ENCODE data around the gene SDK2.
"Not testable (repeated sequence)": the region's sequence is repeated elsewhere in the genome, so short reads cannot be mapped to it uniquely, and the experiment has no call there.

SDK2 gene

DNA sequence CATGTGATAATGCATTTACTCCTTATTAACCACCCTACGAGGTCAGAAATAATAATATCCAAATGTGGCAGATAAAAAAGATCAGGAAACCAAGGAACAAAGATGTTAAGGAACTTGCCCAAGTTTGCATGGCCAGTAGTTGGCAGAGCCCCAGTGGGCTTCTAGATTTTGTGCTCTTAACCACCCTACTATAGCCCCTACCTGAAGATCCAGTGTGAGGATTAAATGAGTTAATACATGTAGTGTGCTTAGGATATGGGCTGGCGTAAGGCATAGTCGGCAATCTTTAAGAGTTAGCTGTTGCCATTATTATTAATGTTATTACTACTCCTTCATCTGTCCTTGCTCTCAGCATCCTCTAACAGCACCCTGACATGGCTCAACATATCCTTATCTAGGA is 153.4 kb downstream of the SDK2 start:
- DNase-seq (ENCODE audit: low spot score): no peak

DNA sequence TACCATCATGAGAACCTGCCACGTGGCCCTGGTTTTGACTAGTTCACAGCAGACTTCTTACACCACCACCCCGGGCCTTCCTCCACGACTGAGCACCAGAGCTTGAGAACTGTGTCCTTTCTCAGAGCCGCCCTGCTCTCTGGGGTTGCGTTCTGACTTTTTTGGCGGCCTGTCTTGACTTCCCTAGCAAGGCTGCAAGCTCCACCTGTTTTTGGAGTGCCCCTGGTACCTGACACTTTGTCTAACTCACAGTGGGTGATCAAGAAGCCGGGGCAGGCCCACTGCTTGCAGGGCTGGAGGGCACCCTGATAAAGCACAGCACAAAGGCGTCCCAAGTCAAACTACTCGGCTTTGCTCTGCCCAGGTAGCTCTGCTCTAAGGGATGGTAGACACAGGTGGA is 154.3 kb downstream of the SDK2 start:
- DNase-seq (ENCODE audit: low spot score): no peak

DNA sequence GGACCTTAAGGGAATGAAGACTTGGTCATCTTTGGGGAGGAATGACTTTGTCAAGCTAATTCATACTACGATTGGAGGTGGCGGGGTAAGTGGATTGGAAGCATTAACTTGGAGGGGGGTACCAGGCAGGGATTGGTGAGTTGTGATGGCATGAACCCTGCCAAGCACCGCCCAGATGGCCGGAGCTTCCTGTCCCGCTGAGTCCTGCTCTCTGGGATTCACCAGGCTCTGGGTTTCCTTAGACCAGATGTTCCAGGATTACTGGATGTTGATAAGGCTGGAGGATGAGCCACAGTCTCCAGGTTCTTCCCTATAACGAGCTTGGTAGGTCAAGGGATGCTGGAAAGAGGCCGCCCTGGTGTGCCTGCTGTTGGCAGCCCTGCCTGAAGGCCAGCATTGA is 154.9 kb downstream of the SDK2 start:
- no peak for DNase-seq (ENCODE audit: low spot score)

DNA sequence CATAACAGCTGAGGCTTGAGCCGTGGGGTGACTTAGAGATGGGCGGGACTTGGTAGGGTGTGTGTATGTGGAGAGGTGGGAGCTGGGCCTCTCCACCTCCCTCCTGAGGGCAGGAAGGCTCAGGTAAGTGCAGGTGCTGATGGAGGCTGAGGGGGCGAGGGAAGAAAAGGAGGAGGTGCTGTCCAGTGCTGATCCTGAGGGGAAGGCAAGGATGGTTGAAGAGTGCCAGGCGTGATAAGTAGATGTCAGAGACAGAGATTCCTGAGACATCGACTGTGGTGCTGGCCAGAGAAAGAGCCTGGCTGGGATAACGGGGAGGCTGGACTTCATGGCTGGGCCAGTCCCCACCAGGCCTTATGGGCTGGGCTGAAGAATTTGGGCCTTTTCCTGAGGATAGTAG is 159.1 kb downstream of the SDK2 start:
- DNase-seq (ENCODE audit: low spot score): no peak

DNA sequence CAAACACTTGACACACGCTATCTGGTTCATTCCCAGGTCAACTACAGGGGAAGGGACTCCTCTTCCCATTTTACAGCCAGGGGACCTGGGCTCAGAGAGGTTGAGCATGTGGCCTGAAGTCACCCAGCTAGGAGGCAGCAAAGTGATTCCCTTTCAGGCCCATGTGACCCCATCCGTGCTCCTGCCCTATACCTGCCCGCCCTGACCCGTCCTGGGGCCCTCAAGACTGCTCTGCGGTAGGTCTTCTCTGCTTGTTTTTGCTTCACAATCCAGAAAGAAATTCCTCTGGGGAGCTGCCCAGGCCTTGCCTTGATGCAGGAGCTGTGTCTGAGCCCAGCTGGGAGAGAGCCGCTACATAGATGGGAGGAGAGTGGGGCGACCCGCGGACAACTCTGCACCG is 161.4 kb downstream of the SDK2 start:
- DNase-seq (ENCODE audit: low spot score): no peak

DNA sequence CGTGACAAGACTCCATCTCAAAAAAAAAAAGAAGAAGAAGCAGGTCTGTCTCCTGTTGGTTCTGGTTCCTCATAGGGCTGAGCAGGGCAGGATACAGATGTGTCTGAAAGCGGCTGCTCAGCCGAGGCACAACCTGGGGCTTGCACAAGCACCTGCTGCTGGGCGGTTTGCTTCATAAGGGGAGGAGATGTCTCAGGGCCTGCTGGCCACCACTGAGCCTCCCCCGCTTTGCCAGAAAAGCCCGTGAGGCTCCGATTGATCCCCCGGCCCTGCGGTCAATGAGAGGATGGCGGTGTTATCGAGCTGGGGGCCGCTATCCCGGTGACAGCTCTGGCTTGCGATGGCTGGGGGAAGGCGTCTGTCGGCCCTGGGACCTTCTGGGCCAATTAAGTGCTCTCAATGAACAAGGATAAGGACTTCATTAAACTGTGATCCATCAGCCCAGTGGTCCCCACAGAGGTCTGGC is 162.0 kb downstream of the SDK2 start:
- DNase-seq (ENCODE audit: low spot score): no peak

DNA sequence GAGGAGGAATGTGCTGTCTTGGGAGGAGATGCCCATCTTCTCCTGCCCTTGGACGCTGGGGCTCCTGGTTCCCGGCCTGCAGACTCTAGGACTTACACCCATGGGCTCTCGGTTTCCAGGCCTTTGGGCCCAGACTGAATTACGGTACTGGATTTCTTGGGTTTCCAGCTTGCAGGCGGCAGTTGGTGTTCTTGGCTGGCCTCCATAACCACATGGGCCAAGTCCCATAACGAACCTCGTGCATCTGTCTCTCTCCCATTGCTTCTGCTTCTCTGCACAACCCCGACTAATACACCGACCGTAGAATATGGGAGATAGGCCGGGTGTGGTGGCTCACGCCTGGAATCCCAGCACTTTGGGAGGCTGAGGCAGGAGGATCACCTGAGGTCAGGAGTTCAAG is 162.6 kb downstream of the SDK2 start:
- no peak for DNase-seq (ENCODE audit: low spot score)

DNA sequence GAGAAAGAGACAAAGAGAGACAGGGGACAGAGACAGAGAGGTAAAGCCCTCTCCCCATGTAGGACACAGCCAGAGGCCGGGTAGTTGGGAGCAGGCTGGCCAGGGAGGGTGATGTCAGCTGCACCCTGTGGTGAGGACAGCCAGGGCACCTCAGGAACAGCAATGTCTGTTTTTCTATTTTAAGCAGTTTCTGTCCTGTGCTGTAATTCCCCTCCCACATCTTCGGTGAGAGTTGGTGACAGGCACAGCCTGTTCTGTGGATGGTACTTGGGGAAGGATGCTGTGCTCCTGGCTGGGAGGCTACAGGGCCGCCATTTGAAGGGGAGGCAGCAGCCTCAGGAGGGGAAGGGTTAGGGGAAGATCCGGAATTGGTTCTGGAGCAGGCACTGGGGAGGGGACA is 163.5 kb downstream of the SDK2 start:
- DNase-seq (ENCODE audit: low spot score): no peak

DNA sequence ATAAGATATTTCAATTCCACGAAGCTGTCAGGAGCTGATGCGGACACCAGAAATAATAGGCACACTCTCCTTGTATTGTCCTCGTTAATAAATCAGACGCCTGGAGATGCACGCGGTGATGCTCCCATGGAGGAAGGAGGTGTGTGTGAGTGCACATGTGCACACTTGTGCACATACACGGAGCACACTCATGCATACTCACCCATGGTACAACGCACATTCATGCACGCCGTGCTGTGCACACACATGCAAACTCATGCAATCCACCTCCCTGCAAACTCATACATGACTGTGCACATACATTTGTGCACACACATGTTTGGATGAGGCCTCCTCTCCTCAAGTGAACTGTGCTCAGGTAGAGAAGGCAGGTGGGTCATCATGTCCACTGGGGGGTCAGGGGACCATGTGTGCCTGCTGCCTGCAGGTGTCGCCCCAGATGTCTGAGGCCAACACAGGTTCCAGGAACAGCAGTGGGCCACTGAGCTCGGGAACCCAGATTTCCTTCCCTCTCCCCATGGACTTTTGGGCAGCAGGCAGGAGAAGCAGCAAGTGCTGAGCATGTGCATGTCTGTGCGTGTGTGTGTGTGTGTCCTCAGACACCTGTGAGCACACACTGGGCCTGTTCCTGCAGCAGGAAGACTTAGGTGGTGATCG is 165.3 kb downstream of the SDK2 start:
- no peak for DNase-seq (ENCODE audit: low spot score)

DNA sequence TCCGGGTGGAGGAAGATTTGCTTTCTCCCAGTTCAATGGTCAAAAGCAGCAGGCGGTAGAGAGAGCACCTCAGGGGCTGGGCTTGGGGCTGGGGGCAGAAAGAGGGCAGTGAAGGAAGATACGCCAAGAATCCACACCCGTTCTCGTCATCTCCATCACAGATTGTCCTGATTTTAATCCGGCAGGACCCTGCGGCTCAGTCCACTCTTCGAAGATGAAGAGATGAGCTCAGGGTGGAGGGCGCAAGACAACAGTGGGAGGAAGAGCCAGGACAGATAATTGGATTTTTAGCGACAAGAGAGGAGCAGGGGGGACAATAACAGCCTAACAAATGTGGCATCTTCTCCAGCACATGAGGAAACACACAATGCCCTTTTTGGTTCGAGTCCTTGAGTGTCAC is 165.9 kb downstream of the SDK2 start:
- DNase-seq (ENCODE audit: low spot score): no peak

DNA sequence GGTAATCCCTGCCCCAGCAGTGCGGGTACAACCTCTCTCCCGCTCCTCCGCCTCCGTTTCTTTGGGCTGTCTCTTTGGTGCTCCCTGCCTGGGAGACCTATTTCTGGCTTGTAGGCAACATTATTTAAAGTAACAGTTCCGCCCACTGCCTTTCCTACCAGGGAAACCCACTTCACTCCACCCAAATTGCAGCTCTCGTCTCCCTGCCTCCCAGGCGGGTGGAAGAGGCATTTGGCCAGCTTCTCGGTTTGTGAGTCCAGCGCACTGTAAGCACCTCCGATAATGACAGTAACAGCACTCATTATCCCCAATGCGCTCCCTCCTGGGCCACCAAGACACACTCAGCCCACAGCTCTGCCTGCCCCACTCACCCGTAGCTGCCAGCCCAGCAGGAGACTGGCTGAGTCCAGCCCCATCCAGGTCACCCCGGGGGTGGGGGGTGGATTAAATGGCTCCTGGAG is 167.3 kb downstream of the SDK2 start:
- no peak for DNase-seq (ENCODE audit: low spot score)

DNA sequence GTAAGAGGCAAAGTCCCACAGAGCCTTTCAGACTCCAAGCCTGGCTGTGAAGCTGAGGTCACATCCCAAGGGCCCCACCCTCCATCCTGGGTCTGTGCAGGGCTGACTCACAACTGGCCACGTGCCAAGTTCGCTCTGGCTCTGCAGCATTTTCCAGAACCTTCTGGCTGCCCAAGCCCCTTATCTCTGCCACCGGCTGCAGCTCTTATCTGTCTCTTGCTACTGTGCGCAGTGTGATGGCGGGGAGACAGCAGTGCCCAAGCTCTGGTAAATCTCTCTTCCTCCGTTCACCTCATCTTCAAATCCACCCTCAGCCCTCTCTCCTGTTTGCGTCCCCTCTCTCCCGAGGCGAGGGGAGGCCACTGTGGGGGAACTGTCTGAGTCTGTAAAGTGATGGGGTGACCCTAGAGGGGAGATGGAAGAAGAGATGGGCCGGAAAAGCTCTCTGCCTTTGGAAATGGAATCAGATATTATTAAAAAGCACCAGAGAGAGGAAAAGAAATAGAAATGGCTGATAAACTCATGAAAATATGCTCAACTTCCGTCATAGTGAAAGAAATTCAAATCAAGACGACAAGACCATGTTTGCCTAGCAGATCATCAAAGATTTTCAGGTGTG is 169.8 kb downstream of the SDK2 start:
- DNase-seq (ENCODE audit: low spot score): peak; percentile 70

DNA sequence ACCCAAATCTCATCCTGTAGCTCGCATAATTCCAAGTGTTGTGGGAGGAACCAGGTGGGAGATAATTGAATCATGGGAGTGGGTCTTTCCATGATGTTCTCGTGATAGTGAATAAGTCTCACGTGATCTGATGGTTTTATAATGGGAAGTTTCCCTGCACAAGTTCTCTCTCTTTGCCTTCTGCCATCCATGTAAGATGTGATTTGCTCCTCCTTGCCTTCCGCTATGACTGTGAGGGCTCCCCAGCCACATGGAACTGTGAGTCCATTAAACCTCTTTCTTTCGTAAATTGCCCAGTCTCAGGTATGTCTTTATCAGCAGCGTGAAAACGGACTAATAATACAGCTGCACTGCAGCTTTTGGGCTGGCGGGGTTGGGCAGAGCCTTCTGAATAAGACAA is 171.5 kb downstream of the SDK2 start:
- DNase-seq (ENCODE audit: low spot score): not testable (repeated sequence)

DNA sequence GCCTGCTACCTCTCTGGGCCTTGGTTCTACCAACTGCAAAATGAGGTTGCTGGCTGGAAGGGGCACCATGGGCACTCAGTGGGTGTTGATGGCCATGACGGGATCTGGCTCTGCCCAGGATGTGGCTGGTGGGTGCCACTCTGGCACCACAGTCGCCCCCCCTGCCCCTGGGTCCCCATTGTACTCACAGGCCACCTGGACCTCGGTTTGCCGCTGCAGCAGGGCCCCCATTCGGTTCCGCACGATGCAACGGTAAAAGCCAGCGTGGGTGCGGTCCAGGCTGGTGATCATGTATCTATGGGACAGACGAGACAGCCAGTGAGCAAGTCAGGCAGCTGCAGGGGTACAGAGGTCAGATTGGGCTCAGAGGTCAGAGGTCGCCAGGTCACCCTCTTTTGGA is 172.3 kb downstream of the SDK2 start:
- no peak for DNase-seq (ENCODE audit: low spot score)

DNA sequence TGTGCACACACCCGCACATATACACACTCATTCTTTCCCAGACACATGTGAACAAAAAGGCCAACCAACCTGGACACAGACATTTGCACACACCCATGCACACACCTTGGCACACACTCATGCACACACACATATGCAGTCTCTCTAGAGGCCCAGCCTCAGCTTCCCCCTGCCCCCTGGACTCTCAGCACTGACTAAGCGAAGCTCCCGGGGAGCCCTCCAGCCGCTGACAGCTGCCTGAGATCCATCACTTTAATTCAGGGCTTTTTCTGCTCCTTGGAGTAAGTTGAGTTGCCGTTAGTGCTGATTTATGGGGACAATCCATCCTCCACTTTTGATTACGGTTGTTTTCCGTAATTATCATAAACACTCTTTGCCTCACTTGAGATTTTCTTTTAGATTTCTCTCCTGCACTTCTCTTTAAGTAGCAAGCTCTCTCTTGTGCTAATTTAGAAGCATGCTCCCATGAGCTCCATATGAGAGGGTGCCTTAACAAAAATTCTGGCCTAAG is 173.9 kb downstream of the SDK2 start:
- DNase-seq (ENCODE audit: low spot score): no peak

DNA sequence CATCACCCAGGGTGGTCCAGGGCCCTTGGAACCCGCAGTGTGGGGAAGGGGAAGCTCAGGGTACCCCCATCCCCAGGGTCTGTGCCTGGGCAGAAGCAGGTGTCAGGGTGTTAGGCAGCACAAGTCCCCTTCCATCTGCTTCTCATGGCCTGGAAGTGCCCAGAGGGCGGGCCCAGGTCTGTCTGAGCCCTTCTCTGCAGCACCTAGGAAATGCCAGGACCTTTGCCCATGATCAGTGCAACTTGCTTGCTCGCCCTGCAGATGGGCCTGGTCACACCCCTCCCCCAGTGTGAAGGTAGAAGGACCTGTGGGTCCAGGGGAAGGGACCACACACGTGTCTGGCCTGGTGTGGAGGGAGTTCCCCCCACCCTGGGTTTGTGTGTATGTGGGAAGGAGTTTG is 174.9 kb downstream of the SDK2 start:
- DNase-seq (ENCODE audit: low spot score): no peak

DNA sequence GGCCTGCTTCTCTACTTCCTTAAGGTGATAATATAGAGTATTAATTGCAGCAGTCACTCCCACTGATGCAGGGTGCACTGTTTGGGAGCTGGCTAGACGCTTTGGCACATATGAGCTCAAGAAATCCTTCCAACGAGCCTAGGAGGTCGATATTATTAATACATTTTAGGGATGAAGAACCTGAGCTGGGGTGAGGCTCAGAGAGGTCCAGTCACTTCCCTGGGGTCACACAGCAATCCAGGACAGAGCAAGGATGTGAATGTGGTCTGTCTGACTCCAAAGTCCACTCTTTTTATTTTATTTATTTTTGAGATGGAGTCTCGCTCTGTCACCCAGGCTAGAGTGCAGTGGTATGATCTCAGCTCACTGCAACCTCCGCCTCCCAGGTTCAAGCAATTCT is 176.0 kb downstream of the SDK2 start:
- DNase-seq (ENCODE audit: low spot score): no peak

DNA sequence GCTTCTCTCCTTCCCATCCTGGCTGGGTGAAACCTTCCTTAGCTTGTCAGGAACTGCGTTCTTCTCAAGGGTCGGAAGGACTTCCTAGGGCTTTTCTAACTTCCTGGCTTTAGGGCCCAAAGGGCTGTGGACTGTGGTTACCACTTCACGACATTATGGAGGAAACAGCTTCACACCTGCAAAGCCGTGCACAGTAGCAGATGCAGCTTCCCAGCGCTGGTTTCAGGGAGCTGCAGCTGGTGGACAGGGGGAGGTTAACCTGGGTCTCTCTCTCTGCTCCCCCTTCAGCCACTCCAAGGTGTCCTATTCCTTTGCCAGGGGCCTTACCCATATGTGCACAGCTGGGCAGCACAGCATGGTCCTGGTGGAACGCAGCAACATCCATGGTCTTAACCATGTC is 176.6 kb downstream of the SDK2 start:
- DNase-seq (ENCODE audit: low spot score): no peak

DNA sequence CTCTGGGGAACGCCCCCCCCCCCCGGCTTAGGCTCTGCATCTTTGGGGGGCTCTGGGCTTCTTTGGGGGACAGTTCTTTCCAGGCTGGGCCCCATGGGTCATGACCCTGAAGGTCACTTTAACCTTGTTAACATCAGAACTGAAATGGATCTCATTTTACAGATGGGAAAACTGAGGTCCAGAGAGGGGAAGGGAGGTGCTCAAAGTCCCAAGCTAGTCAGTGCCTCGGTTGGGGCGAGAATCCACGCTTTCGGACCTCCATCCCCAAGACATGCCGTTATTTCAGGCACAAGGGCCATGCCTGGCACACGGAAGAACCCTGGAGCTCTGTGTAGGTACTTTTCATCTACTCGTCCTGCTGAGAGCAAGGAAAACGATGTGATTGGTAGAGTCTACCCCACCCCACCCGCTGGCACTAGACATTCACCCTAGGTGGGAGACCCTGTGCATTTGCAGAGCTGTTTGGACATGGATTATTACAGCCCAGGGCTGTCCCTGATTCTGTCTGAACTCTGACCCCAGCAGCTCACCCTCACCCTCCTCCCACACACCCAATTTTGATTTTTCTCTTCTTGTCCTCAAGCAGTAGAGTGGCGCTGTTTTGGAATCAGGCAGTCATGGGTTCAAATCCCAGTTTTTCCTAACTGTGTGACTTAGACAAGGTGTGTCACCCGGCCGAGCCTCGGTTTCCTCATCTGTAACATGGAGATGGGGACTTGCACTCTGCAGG is 177.4 kb downstream of the SDK2 start:
- no peak for DNase-seq (ENCODE audit: low spot score)

DNA sequence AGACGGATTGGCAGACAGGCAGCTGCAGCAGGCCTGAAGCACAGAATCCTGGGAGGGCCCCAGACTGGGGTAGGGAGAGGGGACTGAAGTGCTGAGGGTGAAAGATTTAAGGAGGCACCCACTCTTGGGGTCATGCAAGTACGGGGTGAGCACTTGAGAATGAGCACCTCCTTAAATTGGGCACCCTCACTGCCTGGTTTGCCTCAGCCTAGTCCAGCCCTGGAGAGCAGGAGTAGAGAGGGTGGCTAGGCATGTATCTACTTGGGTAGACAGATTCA is 178.4 kb downstream of the SDK2 start:
- no peak for DNase-seq (ENCODE audit: low spot score)

DNA sequence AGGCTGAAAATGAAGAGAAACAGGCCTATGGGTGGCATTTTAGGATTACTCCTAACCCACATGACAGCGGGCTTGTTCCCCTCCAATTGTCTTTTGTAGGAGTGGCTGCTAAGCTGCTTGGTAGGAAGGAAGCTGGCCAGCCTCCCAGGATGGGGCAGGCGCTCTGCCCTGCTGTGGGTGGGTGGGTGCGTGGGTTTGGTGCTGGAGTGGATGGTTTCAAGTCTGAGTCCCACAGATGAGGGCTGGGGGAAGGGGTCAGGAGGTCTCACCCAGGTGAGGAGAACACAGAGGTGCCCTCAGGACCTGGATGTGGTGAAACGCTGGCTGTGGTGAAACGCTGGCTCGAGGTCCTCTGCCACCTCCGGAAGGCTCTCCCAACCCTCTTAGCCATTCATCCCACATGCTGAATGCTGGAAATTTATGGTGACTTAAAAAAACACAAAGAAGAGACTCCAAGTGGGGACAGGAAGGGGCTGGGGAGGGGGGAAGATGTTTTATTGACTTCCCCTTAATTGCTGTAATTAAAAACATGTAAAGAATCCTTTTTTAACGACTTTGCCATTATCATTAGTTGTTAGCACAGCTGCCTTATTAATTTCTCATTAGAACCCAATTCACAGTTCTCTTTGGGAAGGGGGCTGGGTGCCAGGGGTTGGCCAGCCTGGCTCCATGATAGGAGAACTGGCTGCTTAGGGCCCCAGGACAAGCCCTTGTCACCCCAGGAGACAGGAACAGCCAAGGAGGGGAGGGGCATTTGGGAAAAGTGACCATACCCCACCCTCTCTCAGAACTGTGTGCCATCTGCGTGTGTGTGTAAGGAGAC is 178.9 kb downstream of the SDK2 start:
- DNase-seq (ENCODE audit: low spot score): no peak

DNA sequence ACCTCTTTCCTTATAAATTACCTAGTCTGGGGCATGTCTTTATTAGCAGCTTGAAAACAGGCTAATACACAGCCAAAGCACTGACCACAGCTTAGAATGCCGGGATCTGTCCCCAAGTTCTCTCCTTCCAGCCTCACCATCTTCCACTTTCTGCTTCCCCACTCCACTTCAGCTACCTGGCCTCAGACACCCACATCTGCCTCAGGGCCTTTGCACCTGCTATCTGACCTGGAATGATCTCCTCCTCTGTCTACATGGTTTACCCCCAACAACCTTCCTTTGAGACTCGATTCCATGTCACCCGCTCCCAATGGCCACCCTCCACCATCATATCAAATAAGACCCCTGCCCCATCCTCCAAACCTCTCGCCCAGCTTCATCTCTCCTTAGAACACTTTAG is 179.8 kb downstream of the SDK2 start:
- no peak for DNase-seq (ENCODE audit: low spot score)

Measured in SK-N-DZ (cell line).